ENCODE data around the gene AKR1B15.

GRCh38 chr7:134533288-134533771 lies 15.6 kb upstream of the AKR1B15 start:
- TF ChIP-seq EZH2 (IDR thresholded peaks at IDR 0.05; ENCODE audit: low read length) = no peak
- no peak for TF ChIP-seq CTCF (optimal IDR thresholded peaks at IDR 0.05 in 1 of 3, IDR thresholded peaks at IDR 0.05 in 1 of 3, conservative IDR thresholded peaks at IDR 0.05 in 1 of 3; ENCODE audit: extremely low read depth in 1 of 3, insufficient read depth in 2 of 3, low read length in 3 of 3)

All from keratinocyte (primary cell).